ENCODE data around the gene PROKR1. TPM values are rescaled to one million over a fixed set of nuclear protein-coding genes. Genes with fewer than 3 reads are reported as not detected.

PROKR1 gene
- total RNA-seq, 2 donors from 2014 or later = not detected

GRCh38 chr2:68690851-68691250 lies 47.5 kb downstream of the PROKR1 start:
- Histone ChIP-seq H3K27ac (no peak overlapping the region), H3K36me3 (replicated peaks in 1 of 2; ENCODE audit: insufficient read depth in 1 of 2, low read depth in 2 of 2) (no peaks in the 10 kb centered on the region), H3K9me3 (no peaks in the 10 kb centered on the region), H3K4me1 (no peaks in the 10 kb centered on the region), H3K4me3 (no peak overlapping the region), H3K27me3 (no peaks in the 10 kb centered on the region)
- DNase-seq (no peak), ATAC-seq (no peak)
- 54 to 64% methylated on average over 1 to 3 of the region's 3 CpGs for WGBS, 2 donors
- intact Hi-C loops (cut with DNase I) = no loop called here
- no peak for TF ChIP-seq POLR2A (IDR thresholded peaks at IDR 0.05)
- TF ChIP-seq CTCF (IDR thresholded peaks at IDR 0.05) = no peak

GRCh38 chr2:68692511-68692910 lies 49.1 kb downstream of the PROKR1 start:
- H3K27ac ChIP-seq = no peak overlapping the region
- no peaks in the 10 kb centered on the region for H3K9me3 ChIP-seq
- intact Hi-C loops (cut with DNase I) = no loop called here
- TF ChIP-seq CTCF (IDR thresholded peaks at IDR 0.05) (no peak), POLR2A (IDR thresholded peaks at IDR 0.05) (no peak)
- WGBS, 2 donors = 63 to 75% methylated on average over 1 of the region's 1 CpG
- ATAC-seq (no peak), DNase-seq (no peak)
- H3K4me3 ChIP-seq = no peak overlapping the region
- no peaks in the 10 kb centered on the region for H3K27me3 ChIP-seq
- H3K4me1 ChIP-seq = no peaks in the 10 kb centered on the region
- H3K36me3 ChIP-seq (replicated peaks in 1 of 2; ENCODE audit: insufficient read depth in 1 of 2, low read depth in 2 of 2) = no peaks in the 10 kb centered on the region

GRCh38 chr2:68693951-68694350 lies 50.6 kb downstream of the PROKR1 start:
- DNase-seq (no peak), ATAC-seq (no peak)
- Histone ChIP-seq H3K27me3 (no peaks in the 10 kb centered on the region), H3K4me3 (no peak overlapping the region), H3K4me1 (no peaks in the 10 kb centered on the region), H3K27ac (no peak overlapping the region), H3K9me3 (no peaks in the 10 kb centered on the region), H3K36me3 (replicated peaks in 1 of 2; ENCODE audit: insufficient read depth in 1 of 2, low read depth in 2 of 2) (no peaks in the 10 kb centered on the region)
- intact Hi-C loops (cut with DNase I) = no loop called here
- 90 to 94% methylated on average over 2 of the region's 2 CpGs for WGBS, 2 donors
- TF ChIP-seq CTCF (IDR thresholded peaks at IDR 0.05) (no peak), POLR2A (IDR thresholded peaks at IDR 0.05) (no peak)

GRCh38 chr2:68695971-68696370 lies 52.6 kb downstream of the PROKR1 start:
- no peaks in the 10 kb centered on the region for H3K4me1 ChIP-seq
- 72 to 82% methylated on average over 4 of the region's 4 CpGs for WGBS, 2 donors
- no peak overlapping the region for H3K27ac ChIP-seq
- H3K4me3 ChIP-seq = no peak overlapping the region
- H3K9me3 ChIP-seq = no peaks in the 10 kb centered on the region
- TF ChIP-seq POLR2A (IDR thresholded peaks at IDR 0.05) (no peak), CTCF (IDR thresholded peaks at IDR 0.05) (no peak)
- no peak for DNase-seq
- intact Hi-C loops (cut with DNase I) = no loop called here
- ATAC-seq = no peak
- H3K36me3 ChIP-seq (replicated peaks in 1 of 2; ENCODE audit: insufficient read depth in 1 of 2, low read depth in 2 of 2) = no peaks in the 10 kb centered on the region
- H3K27me3 ChIP-seq = no peaks in the 10 kb centered on the region

GRCh38 chr2:68696554-68696953 lies 53.2 kb downstream of the PROKR1 start:
- H3K36me3 ChIP-seq (replicated peaks in 1 of 2; ENCODE audit: insufficient read depth in 1 of 2, low read depth in 2 of 2) = no peaks in the 10 kb centered on the region
- WGBS, 2 donors = 71 to 77% methylated on average over 2 of the region's 2 CpGs
- TF ChIP-seq CTCF (IDR thresholded peaks at IDR 0.05) (no peak), POLR2A (IDR thresholded peaks at IDR 0.05) (no peak)
- intact Hi-C loops (cut with DNase I) = no loop called here
- H3K9me3 ChIP-seq = no peaks in the 10 kb centered on the region
- ATAC-seq (no peak), DNase-seq (no peak)
- no peak overlapping the region for H3K4me3 ChIP-seq
- H3K4me1 ChIP-seq = no peaks in the 10 kb centered on the region
- H3K27me3 ChIP-seq = no peaks in the 10 kb centered on the region
- no peak overlapping the region for H3K27ac ChIP-seq

Measured in body of pancreas (tissue), 4 donors.